HEK293 (cell line): ENCODE results near the gene C9orf72.
"Not testable (repeated sequence)": the region's sequence is repeated elsewhere in the genome, so short reads cannot be mapped to it uniquely, and the experiment has no call there.

Experiments
- CTCF ChIA-PET: fragments of 350-600 bp; formaldehyde crosslinking; extraction: SDS; loops from one replicate; lab custom pipeline; 2021; ENCODE audit warnings: antibody characterized with exemption; lab: Yijun Ruan, JAX
- POLR2A ChIA-PET: fragments of 300-600 bp; formaldehyde crosslinking; extraction: SDS; loops from one replicate; lab custom pipeline; 2020; ENCODE audit warnings: antibody characterized with exemption, inconsistent platforms; lab: Yijun Ruan, JAX
- H3K27ac ChIP-seq: fragments of 200-500 bp; sonication (Bioruptor generic); 2 replicates; pipeline ENCODE4 v1.5.1; 2014; ENCODE audit warnings: low read depth, low read length, control low read depth, inconsistent platforms; ENCODE audit errors: extremely low read depth
- H3K36me3 ChIP-seq, 2 experiments: fragments of 200-500 bp in 1 of 2; sonication (Bioruptor generic) in 1 of 2; 1 replicate in 1 of 2; 2 replicates in 1 of 2; pipeline ENCODE4 v1.5.1; 2014 to 2017; ENCODE audit warnings: inconsistent platforms in 2 of 2, low read length in 2 of 2; ENCODE audit not compliant: control insufficient read depth in 2 of 2, insufficient read depth in 1 of 2
- H3K4me1 ChIP-seq: fragments of 200-500 bp; sonication (Bioruptor generic); 2 replicates; pipeline ENCODE4 v1.5.1; 2014; ENCODE audit warnings: mild to moderate bottlenecking, low read length, inconsistent platforms; ENCODE audit not compliant: control insufficient read depth, insufficient read depth
- H3K4me3 ChIP-seq: 2 replicates; pipeline ENCODE4 v1.5.1; 2011; ENCODE audit warnings: low read depth, mild to moderate bottlenecking, control low read depth, low read length, moderate library complexity
- H3K9me3 ChIP-seq: fragments of 200-500 bp; sonication (Bioruptor generic); 2 replicates; pipeline ENCODE4 v1.5.1; 2014; ENCODE audit warnings: low read depth, low read length, inconsistent platforms; ENCODE audit not compliant: control insufficient read depth, insufficient read depth
- EGR2 ChIP-seq: fragments of 450-650 bp; formaldehyde crosslinking; IDR thresholded peaks from 2 replicates; pipeline ENCODE4 v1.5.1; 2016; ENCODE audit warnings: low read depth, missing biosample characterization, missing genetic modification characterization
- HOXC10 ChIP-seq: sonication (generic); formaldehyde crosslinking; IDR thresholded peaks from 2 replicates; pipeline ENCODE4 v1.8.1; 2023; ENCODE audit warnings: mild to moderate bottlenecking, missing genetic modification reagents
- KLF16 ChIP-seq: fragments of 450-650 bp; formaldehyde crosslinking; IDR thresholded peaks from 2 replicates; pipeline ENCODE4 v1.5.1; 2017; ENCODE audit warnings: missing biosample characterization, missing genetic modification characterization
- OSR2 ChIP-seq: fragments of 450-650 bp; formaldehyde crosslinking; IDR thresholded peaks from 2 replicates; pipeline ENCODE4 v1.5.1; 2016; ENCODE audit warnings: missing biosample characterization, missing genetic modification characterization
- YY2 ChIP-seq: fragments of 450-650 bp; formaldehyde crosslinking; IDR thresholded peaks from 2 replicates; pipeline ENCODE4 v1.5.1; 2016; ENCODE audit warnings: missing biosample characterization, missing genetic modification characterization
- ZBTB1 ChIP-seq: fragments of 450-650 bp; formaldehyde crosslinking; IDR thresholded peaks from 2 replicates; pipeline ENCODE4 v1.5.1; 2016; ENCODE audit warnings: missing biosample characterization, missing genetic modification characterization
- ZBTB8A ChIP-seq: fragments of 450-650 bp; formaldehyde crosslinking; IDR thresholded peaks from 2 replicates; pipeline ENCODE4 v1.5.1; 2016; ENCODE audit warnings: missing biosample characterization, missing genetic modification characterization
- ZNF138 ChIP-seq: fragments of 450-650 bp; formaldehyde crosslinking; IDR thresholded peaks from 2 replicates; pipeline ENCODE4 v1.5.1; 2016; ENCODE audit warnings: missing biosample characterization, missing genetic modification characterization, borderline replicate concordance
- ZNF157 ChIP-seq: fragments of 450-650 bp; formaldehyde crosslinking; IDR thresholded peaks from 2 replicates; pipeline ENCODE4 v1.5.1; 2016; ENCODE audit warnings: missing biosample characterization, missing genetic modification characterization
- ZNF169 ChIP-seq: fragments of 450-650 bp; formaldehyde crosslinking; IDR thresholded peaks from 2 replicates; pipeline ENCODE4 v1.5.1; 2016; ENCODE audit warnings: missing biosample characterization, missing genetic modification characterization
- ZNF23 ChIP-seq: fragments of 450-650 bp; formaldehyde crosslinking; IDR thresholded peaks from 2 replicates; pipeline ENCODE4 v1.5.1; 2016; ENCODE audit warnings: missing biosample characterization, missing genetic modification characterization, borderline replicate concordance
- ZNF449 ChIP-seq: fragments of 450-650 bp; formaldehyde crosslinking; IDR thresholded peaks from 2 replicates; pipeline ENCODE4 v1.5.1; 2017; ENCODE audit warnings: missing biosample characterization, mild to moderate bottlenecking, missing genetic modification characterization, moderate library complexity
- ZNF529 ChIP-seq: fragments of 450-650 bp; formaldehyde crosslinking; IDR thresholded peaks from 2 replicates; pipeline ENCODE4 v1.5.1; 2017; ENCODE audit warnings: missing genetic modification characterization, missing biosample characterization; ENCODE audit not compliant: insufficient replicate concordance
- ZNF530 ChIP-seq: fragments of 450-650 bp; formaldehyde crosslinking; IDR thresholded peaks from 2 replicates; pipeline ENCODE4 v1.5.1; 2016; ENCODE audit warnings: low read depth, missing biosample characterization, missing genetic modification characterization
- ZNF558 ChIP-seq: fragments of 450-650 bp; formaldehyde crosslinking; IDR thresholded peaks from 2 replicates; pipeline ENCODE4 v1.5.1; 2016; ENCODE audit warnings: missing biosample characterization, missing genetic modification characterization
- ZNF624 ChIP-seq: fragments of 450-650 bp; formaldehyde crosslinking; IDR thresholded peaks from 2 replicates; pipeline ENCODE4 v1.5.1; 2017; ENCODE audit warnings: missing biosample characterization, missing genetic modification characterization
- ZNF701 ChIP-seq: fragments of 450-650 bp; formaldehyde crosslinking; IDR thresholded peaks from 2 replicates; pipeline ENCODE4 v1.5.1; 2016; ENCODE audit warnings: missing biosample characterization, missing genetic modification characterization
- ZSCAN5A ChIP-seq: fragments of 450-650 bp; formaldehyde crosslinking; IDR thresholded peaks from 2 replicates; pipeline ENCODE4 v1.5.1; 2016; ENCODE audit warnings: missing biosample characterization, missing genetic modification characterization
- TF ChIP-seq, protein P1 (sequence below): fragments of 450-650 bp; formaldehyde crosslinking; IDR thresholded peaks from 2 replicates; pipeline ENCODE4 v1.5.1; 2016; ENCODE audit warnings: missing biosample characterization, missing genetic modification characterization, borderline replicate concordance
- TF ChIP-seq, protein P2 (sequence below): fragments of 450-650 bp; formaldehyde crosslinking; conservative IDR thresholded peaks from 2 replicates; pipeline ENCODE4 v1.5.1; 2016; ENCODE audit warnings: low read depth, missing biosample characterization, missing genetic modification characterization

The C9orf72 gene

GRCh38 chr9:27614551-27614950 is 41.3 kb upstream of the C9orf72 start (continued):
- no peak for TF ChIP-seq ZSCAN5A (tag by site-specific recombination)
- TF ChIP-seq ZNF157 (tag by site-specific recombination) = no peak
- no peak for TF ChIP-seq EGR2 (tag by site-specific recombination)

- H3K27ac ChIP-seq, CTCF ChIA-PET, H3K4me3 ChIP-seq, POLR2A ChIA-PET, H3K9me3 ChIP-seq, H3K4me1 ChIP-seq, H3K36me3 ChIP-seq: not testable (repeated sequence)
These were observed 38.8 kb upstream of the C9orf72 start for GRCh38 chr9:27612036-27612435.

DNA sequence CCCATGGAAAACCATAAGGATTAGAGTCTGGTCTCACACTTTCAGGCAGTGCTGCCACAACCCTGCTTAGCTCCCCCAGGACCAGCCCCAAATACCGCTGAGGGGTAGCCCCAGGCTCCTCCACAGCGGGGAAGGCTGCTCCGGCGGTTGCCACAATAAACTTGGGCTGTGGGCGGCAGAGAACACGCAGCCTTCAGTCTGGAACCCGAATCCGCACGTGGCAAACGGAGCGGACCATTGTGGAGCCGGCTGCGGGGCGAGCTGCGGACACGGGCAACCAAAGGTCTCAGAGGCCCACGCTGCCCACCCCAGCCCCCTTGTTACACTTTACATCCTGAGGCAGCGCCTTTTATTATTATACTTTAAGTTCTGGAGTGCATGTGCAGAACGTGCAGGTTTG is 37.3 kb upstream of the C9orf72 start:
- H3K9me3 ChIP-seq = no peaks in the 10 kb centered on the region
- no peak for TF ChIP-seq ZNF529 (tag by site-specific recombination)
- no peak for TF ChIP-seq ZNF449 (tag by site-specific recombination)
- TF ChIP-seq HOXC10 (CRISPR knock-in tag) = no peak
- TF ChIP-seq ZNF23 (tag by site-specific recombination) = no peak
- TF ChIP-seq ZBTB1 = no peak
- TF ChIP-seq ZNF169 (tag by site-specific recombination) = no peak
- no peak for TF ChIP-seq ZNF624 (tag by site-specific recombination)
- no peak for TF ChIP-seq OSR2 (tag by site-specific recombination)
- TF ChIP-seq, protein P1, sequence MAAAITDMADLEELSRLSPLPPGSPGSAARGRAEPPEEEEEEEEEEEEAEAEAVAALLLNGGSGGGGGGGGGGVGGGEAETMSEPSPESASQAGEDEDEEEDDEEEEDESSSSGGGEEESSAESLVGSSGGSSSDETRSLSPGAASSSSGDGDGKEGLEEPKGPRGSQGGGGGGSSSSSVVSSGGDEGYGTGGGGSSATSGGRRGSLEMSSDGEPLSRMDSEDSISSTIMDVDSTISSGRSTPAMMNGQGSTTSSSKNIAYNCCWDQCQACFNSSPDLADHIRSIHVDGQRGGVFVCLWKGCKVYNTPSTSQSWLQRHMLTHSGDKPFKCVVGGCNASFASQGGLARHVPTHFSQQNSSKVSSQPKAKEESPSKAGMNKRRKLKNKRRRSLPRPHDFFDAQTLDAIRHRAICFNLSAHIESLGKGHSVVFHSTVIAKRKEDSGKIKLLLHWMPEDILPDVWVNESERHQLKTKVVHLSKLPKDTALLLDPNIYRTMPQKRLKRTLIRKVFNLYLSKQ (tag by site-specific recombination) = no peak
- TF ChIP-seq, protein P2, sequence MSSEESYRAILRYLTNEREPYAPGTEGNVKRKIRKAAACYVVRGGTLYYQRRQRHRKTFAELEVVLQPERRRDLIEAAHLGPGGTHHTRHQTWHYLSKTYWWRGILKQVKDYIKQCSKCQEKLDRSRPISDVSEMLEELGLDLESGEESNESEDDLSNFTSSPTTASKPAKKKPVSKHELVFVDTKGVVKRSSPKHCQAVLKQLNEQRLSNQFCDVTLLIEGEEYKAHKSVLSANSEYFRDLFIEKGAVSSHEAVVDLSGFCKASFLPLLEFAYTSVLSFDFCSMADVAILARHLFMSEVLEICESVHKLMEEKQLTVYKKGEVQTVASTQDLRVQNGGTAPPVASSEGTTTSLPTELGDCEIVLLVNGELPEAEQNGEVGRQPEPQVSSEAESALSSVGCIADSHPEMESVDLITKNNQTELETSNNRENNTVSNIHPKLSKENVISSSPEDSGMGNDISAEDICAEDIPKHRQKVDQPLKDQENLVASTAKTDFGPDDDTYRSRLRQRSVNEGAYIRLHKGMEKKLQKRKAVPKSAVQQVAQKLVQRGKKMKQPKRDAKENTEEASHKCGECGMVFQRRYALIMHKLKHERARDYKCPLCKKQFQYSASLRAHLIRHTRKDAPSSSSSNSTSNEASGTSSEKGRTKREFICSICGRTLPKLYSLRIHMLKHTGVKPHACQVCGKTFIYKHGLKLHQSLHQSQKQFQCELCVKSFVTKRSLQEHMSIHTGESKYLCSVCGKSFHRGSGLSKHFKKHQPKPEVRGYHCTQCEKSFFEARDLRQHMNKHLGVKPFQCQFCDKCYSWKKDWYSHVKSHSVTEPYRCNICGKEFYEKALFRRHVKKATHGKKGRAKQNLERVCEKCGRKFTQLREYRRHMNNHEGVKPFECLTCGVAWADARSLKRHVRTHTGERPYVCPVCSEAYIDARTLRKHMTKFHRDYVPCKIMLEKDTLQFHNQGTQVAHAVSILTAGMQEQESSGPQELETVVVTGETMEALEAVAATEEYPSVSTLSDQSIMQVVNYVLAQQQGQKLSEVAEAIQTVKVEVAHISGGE (tag by site-specific recombination) = no peak
- no peak for TF ChIP-seq ZSCAN5A (tag by site-specific recombination)
- no peak for TF ChIP-seq ZNF701 (tag by site-specific recombination)
- TF ChIP-seq ZBTB8A (tag by site-specific recombination) = no peak
- TF ChIP-seq YY2 = no peak
- TF ChIP-seq ZNF138 (tag by site-specific recombination) = no peak
- no peak for TF ChIP-seq ZNF530
- TF ChIP-seq KLF16 (tag by site-specific recombination) = no peak
- no peak for TF ChIP-seq ZNF558 (tag by site-specific recombination)
- TF ChIP-seq, all 188 proteins: peak for 0
- ChIA-PET CTCF (no interaction called here), POLR2A (no interaction called here)
- no peaks in the 10 kb centered on the region for H3K36me3 ChIP-seq
- H3K4me1 ChIP-seq = no peaks in the 10 kb centered on the region
- H3K27ac ChIP-seq = no peak overlapping the region
- no peak overlapping the region for H3K4me3 ChIP-seq
